Stimulated activated CD4-positive, alpha-beta T cell treated with anti-CD3 and anti-CD28 coated beads, TNF-alpha, amount 100 ng/mL, for 4 hours (primary cell): ENCODE measurements around the gene SLC37A2.

Experiments
- DNase-seq, 3 experiments: peaks; one replicate each; pipeline ENCODE4 v3.0.0-alpha.2; 2020; ENCODE audit warnings: low read depth in 3 of 3

SLC37A2 gene

GRCh38 chr11:125111001-125111342, 47.9 kb downstream of the SLC37A2 start:
- peak in 1 of 3 experiments; percentile 9 for DNase-seq

GRCh38 chr11:125111343-125112207, 48.5 kb downstream of the SLC37A2 start, which contains the start of gene TMEM218:
TMEM218 (minus strand) TSS chr11:125111626; CDS start chr11:125102241, 9,385 bp downstream.
- DNase-seq, result peak; percentile 86 to 90 (median 89)

- no peak for DNase-seq
Measured at GRCh38 chr11:125112208-125112604, 49.1 kb downstream of the SLC37A2 start.

GRCh38 chr11:125114518-125114917, 51.4 kb downstream of the SLC37A2 start:
- no peak for DNase-seq

DNA sequence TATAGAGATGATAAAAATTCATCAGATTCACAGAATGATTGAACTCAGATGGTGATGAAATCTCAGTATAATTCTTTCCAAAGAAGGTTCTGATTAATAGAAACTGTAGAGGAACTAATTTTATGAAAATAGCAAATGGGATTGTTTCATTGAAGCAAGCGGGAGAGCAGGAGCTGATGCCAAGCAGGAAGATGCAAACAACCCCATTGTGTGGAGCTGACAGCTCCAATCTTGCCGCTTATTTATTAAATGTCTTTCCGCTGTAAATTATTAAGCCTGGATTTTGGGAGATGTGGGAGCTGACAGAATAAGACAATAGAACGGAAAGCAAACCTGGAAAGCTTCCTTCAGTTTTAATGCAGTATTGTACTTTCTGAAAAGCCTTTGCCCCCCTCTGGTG, 54.3 kb downstream of the SLC37A2 start:
- no peak for DNase-seq

GRCh38 chr11:125123194-125123946, 60.3 kb downstream of the SLC37A2 start:
- DNase-seq, result no peak

- no peak for DNase-seq
Measured at GRCh38 chr11:125123947-125124617, 61.0 kb downstream of the SLC37A2 start.

DNA sequence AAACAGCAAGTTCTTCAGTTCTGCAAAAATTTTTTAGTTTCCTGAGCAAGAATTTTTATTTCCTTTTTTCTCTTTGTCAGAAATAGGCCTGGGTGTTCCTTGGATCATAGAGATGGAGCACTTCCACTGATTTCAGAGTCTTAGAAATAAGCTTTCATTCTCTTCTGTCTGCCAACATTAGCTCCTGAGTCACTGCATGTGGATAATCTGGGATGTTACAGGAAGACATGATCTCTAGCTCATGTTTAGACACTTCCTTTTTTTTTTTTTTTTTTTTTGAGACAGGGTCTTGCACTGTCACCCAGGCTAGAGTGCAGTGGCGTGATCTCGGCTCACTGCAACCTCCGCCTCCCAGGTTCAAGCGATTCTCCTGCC, 61.5 kb downstream of the SLC37A2 start:
- DNase-seq, result no peak

GRCh38 chr11:125128450-125128849, 65.3 kb downstream of the SLC37A2 start:
- no peak for DNase-seq

DNA sequence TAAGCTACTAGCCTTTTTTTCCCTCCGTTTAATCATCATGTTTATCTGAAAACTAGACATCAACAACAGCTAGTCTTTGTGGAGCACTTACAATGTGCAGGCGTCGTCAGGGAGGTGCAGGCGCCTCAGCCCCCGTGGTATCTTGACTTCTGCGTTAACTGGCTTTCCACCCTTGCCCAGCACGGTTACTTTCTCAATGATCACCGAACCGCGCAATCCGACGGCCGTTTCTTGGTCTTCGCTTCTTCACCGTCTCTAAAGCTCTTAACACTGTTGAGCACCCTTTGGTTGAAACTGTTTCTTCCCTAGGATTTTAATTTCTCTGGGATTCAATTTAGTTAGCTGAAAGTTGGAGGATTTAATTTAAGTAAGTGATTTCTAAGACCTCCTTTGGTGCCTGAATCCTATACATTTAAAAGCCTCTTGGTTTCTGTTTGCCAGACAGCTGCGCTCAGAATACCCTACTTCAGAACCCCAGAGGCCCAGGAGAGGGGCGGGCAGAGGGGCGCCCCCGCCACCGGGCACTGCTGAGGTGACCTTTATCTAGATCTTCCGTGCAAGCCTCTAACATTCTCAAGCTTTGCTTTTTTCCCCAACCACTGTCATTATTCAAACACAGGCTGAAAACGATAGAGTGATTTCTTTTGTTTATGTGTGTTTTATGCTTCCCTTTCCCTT, 66.3 kb downstream of the SLC37A2 start:
- no peak for DNase-seq

GRCh38 chr11:125132071-125132470, 69.0 kb downstream of the SLC37A2 start:
- no peak for DNase-seq

DNA sequence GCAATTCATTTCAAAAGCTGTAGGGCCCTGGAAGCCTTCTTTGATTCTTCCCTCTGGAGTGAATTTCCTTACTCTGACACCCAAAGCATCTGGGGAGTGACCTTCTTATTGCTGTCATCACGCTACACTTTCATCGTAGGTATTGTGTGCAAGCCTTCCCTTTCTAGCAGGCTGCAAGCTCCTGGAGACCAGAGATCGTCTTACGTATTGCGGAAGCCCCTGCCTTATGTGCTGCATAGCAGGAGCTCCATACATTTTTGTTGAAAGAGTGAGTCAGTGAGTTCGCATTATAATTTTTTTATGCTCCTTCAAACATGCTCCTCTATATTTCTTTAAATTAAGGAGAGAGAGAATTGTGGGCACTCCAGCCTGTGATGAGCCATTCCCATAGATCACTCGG, 69.5 kb downstream of the SLC37A2 start:
- no peak for DNase-seq

DNA sequence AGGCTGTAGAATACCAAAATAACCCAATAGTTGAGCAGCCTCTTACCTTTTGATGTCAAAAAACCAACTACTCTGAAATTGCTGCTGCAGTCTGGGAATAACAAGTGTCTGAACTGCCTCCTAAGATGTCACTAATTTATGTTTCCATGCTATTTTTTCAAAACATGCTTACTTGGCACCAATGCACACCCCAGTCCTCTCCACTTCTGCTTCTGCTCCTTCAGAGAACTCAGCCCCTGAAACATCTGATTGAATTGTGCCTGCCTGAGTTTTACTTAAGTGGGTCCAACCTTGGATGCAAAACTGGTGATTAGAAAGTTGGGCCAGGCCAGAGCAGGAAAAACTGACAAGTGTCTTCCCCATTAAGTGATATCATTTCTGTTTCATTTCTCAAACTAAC, 72.9 kb downstream of the SLC37A2 start:
- DNase-seq, result no peak

GRCh38 chr11:125138966-125139365, 75.9 kb downstream of the SLC37A2 start:
- DNase-seq, result no peak

GRCh38 chr11:125139778-125140177, 76.7 kb downstream of the SLC37A2 start:
- DNase-seq, result no peak
